ENCODE data around the gene IL1R2.

- TF ChIP-seq MLX (CRISPR knock-in tag; IDR thresholded peaks at IDR 0.05), result no peak
- TF ChIP-seq JUN (CRISPR knock-in tag; IDR thresholded peaks at IDR 0.05), result no peak
Observed at GRCh38 chr2:101981066-101981465, 10.7 kb upstream of the IL1R2 start.
